GM19463 (cell line): Measurements from ENCODE around the gene LPP.
"Not testable (repeated sequence)": the region's sequence is repeated elsewhere in the genome, so short reads cannot be mapped to it uniquely, and the experiment has no call there.

Experiments
- ATAC-seq: cut with Tn5 transposase; IDR thresholded peaks from one replicate; pipeline ENCODE4 v1.9.1; 2021; ENCODE audit warnings: mild to moderate bottlenecking, moderate library complexity; ENCODE audit not compliant: unreplicated experiment

LPP gene

GRCh38 chr3:188690064-188690463 is 536.1 kb downstream of the LPP start:
- no peak for ATAC-seq

- ATAC-seq: no peak
Observed at GRCh38 chr3:188691004-188691403, 537.0 kb downstream of the LPP start.

GRCh38 chr3:188691665-188692064 is 537.7 kb downstream of the LPP start:
- ATAC-seq: no peak

GRCh38 chr3:188692700-188693099 is 538.7 kb downstream of the LPP start:
- no peak for ATAC-seq

GRCh38 chr3:188693435-188693834 is 539.5 kb downstream of the LPP start:
- ATAC-seq: no peak

- no peak for ATAC-seq
Observed at GRCh38 chr3:188695241-188695640, 541.3 kb downstream of the LPP start.

GRCh38 chr3:188697127-188697526 is 543.2 kb downstream of the LPP start:
- ATAC-seq: peak; percentile 83

- no peak for ATAC-seq
Observed at GRCh38 chr3:188698436-188698835, 544.5 kb downstream of the LPP start.

GRCh38 chr3:188700501-188700900 is 546.5 kb downstream of the LPP start:
- ATAC-seq: no peak

GRCh38 chr3:188700918-188701317 is 547.0 kb downstream of the LPP start:
- no peak for ATAC-seq

GRCh38 chr3:188701485-188701969 is 547.6 kb downstream of the LPP start:
- ATAC-seq: no peak

GRCh38 chr3:188702028-188702427 is 548.1 kb downstream of the LPP start:
- not testable (repeated sequence) for ATAC-seq

- no peak for ATAC-seq
Observed at GRCh38 chr3:188706176-188706575, 552.2 kb downstream of the LPP start.

- ATAC-seq: no peak
Observed at GRCh38 chr3:188706599-188706998, 552.6 kb downstream of the LPP start.

GRCh38 chr3:188707381-188708288 is 553.7 kb downstream of the LPP start:
- no peak for ATAC-seq

- ATAC-seq: no peak
Observed at GRCh38 chr3:188711881-188712247, 557.9 kb downstream of the LPP start.

- ATAC-seq: no peak
Observed at GRCh38 chr3:188712248-188712924, 558.4 kb downstream of the LPP start.

- ATAC-seq: no peak
Observed at GRCh38 chr3:188712991-188713390, 559.0 kb downstream of the LPP start.

- ATAC-seq: no peak
Observed at GRCh38 chr3:188719545-188719944, 565.6 kb downstream of the LPP start.

GRCh38 chr3:188720215-188720614 is 566.3 kb downstream of the LPP start:
- no peak for ATAC-seq

GRCh38 chr3:188720636-188721035 is 566.7 kb downstream of the LPP start:
- no peak for ATAC-seq

- no peak for ATAC-seq
Observed at GRCh38 chr3:188721312-188721711, 567.4 kb downstream of the LPP start.
